GM18858 (cell line): Measurements from ENCODE around the gene ZBTB44.

ENCODE experiments used
- ATAC-seq: cut with Tn5 transposase; IDR thresholded peaks from one replicate; pipeline ENCODE4 v1.9.1; 2021; ENCODE audit not compliant: unreplicated experiment

The ZBTB44 gene

DNA sequence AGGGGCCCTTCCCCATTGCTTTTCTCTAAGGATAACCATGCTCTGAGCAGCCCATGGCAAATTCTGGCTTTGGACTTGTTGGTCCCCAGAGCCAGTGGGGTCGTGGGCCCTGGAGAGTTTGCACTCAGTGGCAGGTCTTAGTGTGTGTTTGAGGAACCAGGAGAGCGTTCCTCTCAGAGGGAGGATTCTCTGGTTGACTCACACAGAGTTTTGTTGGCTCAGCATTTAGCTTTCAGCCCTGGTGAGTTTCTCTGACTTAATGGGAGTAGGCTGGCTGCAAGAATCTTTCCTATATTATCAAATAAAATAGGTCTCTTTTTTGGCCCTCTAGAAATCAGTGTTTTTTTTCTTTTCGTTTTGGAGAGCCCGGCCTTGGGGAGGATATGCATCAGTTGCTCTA is 134.2 kb downstream of the ZBTB44 start:
- ATAC-seq: peak; percentile 53

DNA sequence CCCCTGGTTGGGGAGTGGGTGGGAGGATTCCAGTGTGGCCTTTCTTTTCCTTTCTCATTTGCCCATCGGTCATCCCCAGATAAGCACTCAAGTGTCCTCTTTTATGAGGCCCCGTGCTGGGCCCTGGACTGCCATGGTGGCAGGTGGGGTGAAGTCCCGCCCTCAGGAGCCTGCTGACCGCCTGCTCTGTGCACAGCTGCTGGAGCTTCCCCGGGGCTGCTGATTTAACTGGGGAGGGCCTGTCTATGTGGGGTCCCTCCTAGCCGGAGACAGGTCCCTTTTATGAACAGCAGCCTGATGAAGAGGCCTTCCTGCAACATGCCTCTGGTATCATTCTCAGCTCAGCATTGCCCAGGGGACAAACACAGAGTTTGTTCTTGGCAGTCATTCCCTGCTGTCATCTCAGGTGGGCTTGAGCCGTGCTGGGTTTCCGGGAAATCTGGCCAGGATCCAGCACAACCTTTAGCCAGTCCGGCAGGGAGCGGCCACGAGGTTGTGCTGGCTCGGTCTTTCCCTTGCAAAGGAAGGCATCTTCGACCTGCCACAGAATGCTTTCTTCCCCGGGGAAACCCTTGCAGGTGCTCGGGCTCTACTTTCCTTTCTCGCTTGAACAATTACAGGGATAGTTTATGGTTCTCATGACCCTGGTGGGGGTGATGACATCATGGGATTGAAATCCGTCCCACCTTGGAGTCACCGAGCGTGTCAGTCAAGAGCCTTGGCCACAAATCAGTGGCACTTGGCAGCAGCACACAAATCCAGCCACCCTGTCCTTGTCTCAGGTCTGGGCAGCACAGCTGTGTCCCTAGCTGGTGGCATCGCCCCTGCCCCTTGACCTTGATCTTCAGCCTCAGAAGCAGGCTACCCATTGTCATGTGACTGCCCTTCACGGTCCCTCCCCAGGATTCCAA is 135.1 kb downstream of the ZBTB44 start:
- ATAC-seq: no peak

DNA sequence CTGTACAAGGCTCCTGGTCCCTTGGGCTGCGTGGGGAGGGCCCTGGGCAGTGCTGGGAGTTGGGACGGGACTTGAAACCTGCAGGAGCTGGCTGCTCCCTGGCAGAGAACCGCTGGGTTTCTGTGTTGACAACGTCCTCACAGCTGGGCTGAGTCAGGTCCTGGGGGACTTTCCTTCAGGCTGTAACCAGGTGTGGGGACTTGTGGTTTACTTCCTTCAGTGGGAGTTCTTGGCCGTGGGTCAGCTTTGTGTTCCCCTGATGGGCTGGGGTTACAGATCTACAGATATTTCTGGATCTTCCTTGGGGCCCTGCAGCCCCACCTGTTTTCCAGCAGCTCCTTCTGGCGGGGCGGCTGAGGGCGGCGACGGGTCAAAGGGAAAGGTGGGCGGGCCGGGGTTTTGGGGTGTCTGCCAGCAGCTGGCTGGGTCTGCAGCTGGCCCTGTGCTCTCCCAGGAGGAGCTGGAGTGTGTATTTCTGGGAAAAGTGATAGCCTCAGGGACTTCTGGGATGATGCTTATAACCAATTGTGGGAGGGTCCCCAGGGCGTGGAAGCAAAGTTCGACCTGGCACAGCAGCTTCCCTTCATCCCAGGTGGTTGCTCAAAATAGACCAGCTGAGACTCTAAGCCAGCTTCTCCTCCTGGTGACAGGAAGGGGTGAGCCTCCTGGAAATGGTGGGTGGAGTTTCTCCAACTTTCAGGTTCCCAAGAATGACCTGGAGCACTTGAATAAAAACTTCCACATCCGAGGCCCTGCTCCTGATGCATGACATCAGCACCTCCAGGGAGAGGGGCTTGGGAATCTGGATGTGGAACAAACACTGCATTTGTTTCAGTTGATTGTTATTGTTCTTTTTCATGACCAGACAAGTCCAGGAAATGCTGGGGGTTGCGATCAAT is 136.0 kb downstream of the ZBTB44 start:
- no peak for ATAC-seq

DNA sequence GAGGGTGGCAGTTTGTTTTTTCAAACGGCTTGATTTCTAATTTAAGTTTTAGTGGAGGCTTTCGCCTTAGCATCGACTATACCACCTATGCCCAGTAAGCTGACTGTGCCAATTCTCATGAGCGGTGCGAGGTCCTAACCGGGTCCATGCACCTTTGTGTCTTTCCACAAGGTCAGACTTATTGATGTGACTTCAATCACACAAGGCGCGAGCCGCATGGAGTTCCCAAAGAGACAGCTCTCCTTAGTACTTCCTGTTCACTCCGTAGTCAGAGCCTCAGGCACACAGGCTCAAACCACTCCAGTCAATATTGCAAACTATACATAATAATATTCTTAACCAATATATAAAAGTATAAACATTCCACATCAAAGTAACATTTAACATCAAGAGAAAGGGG is 136.9 kb downstream of the ZBTB44 start:
- ATAC-seq: no peak
